Calu3 (cell line): ENCODE data around the gene TRIOBP. TPM values are rescaled to one million over a fixed set of nuclear protein-coding genes. Genes with fewer than 3 reads are reported as not detected.

Experiments used
- BruUV-seq: library from RNA; stranded (reverse); fragments of 400-500 nt; replicated peaks from 2 replicates; lab custom pipeline; 2021; lab: Mats Ljungman, UMichigan
- CTCF ChIA-PET: fragments of 300-600 bp; sonication (Branson Sonifier 250); formaldehyde crosslinking; loops from one replicate; lab custom pipeline; 2022; ENCODE audit warnings: antibody characterized with exemption; lab: Charles Lee
- DNase-seq: peaks from one replicate; pipeline ENCODE4 v3.0.0; 2022
- H3K27ac Mint-ChIP-seq: one replicate; pipeline ENCODE4 v1.8.0; 2022; ENCODE audit warnings: mixed read lengths; ENCODE audit not compliant: unreplicated experiment
- H3K27me3 Mint-ChIP-seq: one replicate; pipeline ENCODE4 v1.8.0; 2022; ENCODE audit warnings: mixed read lengths; ENCODE audit not compliant: unreplicated experiment
- H3K36me3 Mint-ChIP-seq: one replicate; pipeline ENCODE4 v1.8.0; 2022; ENCODE audit warnings: mild to moderate bottlenecking, moderate library complexity, mixed read lengths; ENCODE audit not compliant: insufficient read depth, unreplicated experiment
- H3K4me1 Mint-ChIP-seq: one replicate; pipeline ENCODE4 v1.8.0; 2022; ENCODE audit warnings: mild to moderate bottlenecking, low read depth, mixed read lengths; ENCODE audit not compliant: unreplicated experiment
- H3K4me3 Mint-ChIP-seq: one replicate; pipeline ENCODE4 v1.8.0; 2022; ENCODE audit warnings: mild to moderate bottlenecking, low read depth, moderate library complexity, mixed read lengths; ENCODE audit not compliant: unreplicated experiment
- H3K9me3 Mint-ChIP-seq: one replicate; pipeline ENCODE4 v1.8.0; 2022; ENCODE audit warnings: low read depth, mixed read lengths; ENCODE audit not compliant: unreplicated experiment
- intact Hi-C: fragments of 100-400 bp; cut with micrococcal nuclease; formaldehyde crosslinking; loops from one replicate; pipeline ENCODE4 v1.10.0; 2022; ENCODE audit not compliant: unreplicated experiment
- total RNA-seq: library from RNA; stranded (reverse); gene quantifications from 2 replicates; pipeline ENCODE4 v1.2.3, GENCODE V29; 2022
- TF ChIP-seq, protein P1 (sequence below): fragments of 200-600 bp; IDR thresholded peaks from one replicate; pipeline ENCODE4 v1.8.0; 2022; ENCODE audit warnings: antibody characterized with exemption; ENCODE audit not compliant: unreplicated experiment

The TRIOBP gene
- total RNA-seq, 1 experiment from 2014 or later, result 85.3 TPM

DNA sequence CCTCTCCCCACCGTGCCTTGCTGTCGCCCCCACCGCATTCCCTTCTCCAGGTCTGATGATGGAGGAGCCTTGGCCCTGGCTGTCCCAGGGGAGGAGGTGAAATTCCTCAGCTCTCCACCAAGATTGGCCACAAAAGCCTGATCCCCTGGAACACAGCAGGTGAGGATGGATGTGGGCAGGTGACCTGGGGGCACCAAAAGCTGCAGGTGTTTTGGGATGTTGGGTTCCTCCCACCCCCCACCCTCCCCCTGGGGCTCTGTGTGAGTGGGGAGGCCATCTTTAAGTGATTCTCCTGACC lies 639 bp downstream of the TRIOBP start:
- Mint-ChIP-seq H3K27ac (no peak overlapping the region), H3K36me3 (peaks cover 16% of the 10 kb centered on the region), H3K27me3 (no peaks in the 10 kb centered on the region), H3K4me3 (no peak overlapping the region), H3K4me1 (no peaks in the 10 kb centered on the region), H3K9me3 (no peaks in the 10 kb centered on the region)
- no peak for DNase-seq
- no TSS peak for BruUV-seq
- intact Hi-C loops, result loop anchor here (5.0 kb wide), 1 partner anchor 35 kb away; no protein-coding TSS in a partner anchor
- TF ChIP-seq, protein P1, sequence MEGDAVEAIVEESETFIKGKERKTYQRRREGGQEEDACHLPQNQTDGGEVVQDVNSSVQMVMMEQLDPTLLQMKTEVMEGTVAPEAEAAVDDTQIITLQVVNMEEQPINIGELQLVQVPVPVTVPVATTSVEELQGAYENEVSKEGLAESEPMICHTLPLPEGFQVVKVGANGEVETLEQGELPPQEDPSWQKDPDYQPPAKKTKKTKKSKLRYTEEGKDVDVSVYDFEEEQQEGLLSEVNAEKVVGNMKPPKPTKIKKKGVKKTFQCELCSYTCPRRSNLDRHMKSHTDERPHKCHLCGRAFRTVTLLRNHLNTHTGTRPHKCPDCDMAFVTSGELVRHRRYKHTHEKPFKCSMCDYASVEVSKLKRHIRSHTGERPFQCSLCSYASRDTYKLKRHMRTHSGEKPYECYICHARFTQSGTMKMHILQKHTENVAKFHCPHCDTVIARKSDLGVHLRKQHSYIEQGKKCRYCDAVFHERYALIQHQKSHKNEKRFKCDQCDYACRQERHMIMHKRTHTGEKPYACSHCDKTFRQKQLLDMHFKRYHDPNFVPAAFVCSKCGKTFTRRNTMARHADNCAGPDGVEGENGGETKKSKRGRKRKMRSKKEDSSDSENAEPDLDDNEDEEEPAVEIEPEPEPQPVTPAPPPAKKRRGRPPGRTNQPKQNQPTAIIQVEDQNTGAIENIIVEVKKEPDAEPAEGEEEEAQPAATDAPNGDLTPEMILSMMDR, result no peak
- CTCF ChIA-PET, result interaction anchor here (0.7 to 1.1 kb wide), 4 partner anchors 34 to 299 kb away, joined by 3 to 7 read pairs (median 5); partner anchors contain the start of gene GGA1

DNA sequence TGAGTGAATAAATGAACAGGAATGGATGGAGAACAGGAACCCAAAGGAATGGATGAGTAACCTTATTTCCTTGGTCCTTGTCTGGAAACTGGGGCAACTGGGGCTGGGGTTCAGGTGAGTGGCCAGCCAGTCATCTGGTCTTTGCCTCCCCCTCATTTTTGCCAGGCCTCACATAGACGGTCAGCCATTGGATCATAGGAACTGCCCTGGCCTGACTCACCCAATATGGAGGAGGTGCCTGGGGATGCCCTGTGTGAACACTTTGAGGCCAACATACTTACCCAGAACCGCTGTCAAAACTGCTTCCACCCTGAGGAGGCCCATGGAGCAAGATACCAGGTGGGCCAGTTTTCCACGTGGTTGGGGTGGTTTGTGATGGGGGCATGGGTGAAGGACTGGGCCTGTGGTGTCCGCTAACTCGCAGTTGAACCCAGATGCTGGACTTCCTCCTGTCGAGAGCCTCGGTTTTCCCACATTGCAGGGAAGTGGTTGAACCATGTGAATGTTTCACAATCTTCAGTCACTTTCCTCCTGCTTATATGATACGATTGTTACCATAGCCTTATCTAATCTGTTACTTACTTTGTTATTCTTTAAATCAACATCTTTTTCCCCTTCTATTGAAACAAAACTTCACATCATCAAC lies 4.4 kb downstream of the TRIOBP start:
- H3K9me3 Mint-ChIP-seq, result no peaks in the 10 kb centered on the region
- intact Hi-C loops, result no loop called here
- no peak overlapping the region for H3K4me3 Mint-ChIP-seq
- no peak for DNase-seq
- peaks cover 8% of the 10 kb centered on the region for H3K36me3 Mint-ChIP-seq
- H3K27ac Mint-ChIP-seq, result no peak overlapping the region
- CTCF ChIA-PET, result no interaction called here
- no peaks in the 10 kb centered on the region for H3K27me3 Mint-ChIP-seq
- no TSS peak for BruUV-seq
- no peaks in the 10 kb centered on the region for H3K4me1 Mint-ChIP-seq
- TF ChIP-seq, protein P1, result no peak

DNA sequence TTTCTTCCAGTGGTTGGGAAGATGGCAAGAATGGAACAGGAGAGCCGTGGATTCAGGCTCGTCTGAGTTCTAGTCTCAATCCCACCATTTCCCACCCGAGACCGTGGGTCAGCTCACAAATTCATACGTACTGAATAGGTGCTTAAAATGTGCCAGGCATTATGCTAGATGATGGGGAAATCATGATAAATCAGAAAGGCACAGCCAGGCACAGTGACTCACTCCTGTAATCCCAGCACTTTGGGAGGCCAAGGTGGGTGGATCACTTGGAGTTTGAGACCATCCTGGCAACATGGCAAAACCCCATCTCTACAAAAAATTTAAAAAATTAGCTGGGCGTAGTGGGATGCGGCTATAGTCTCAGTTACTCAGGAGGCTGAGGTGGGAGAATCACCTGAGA lies 7.1 kb downstream of the TRIOBP start:
- no peak overlapping the region for H3K4me3 Mint-ChIP-seq
- no peak for DNase-seq
- H3K27ac Mint-ChIP-seq, result no peak overlapping the region
- no peaks in the 10 kb centered on the region for H3K4me1 Mint-ChIP-seq
- intact Hi-C loops, result no loop called here
- TF ChIP-seq, protein P1, result no peak
- H3K36me3 Mint-ChIP-seq, result no peaks in the 10 kb centered on the region
- CTCF ChIA-PET, result interaction anchor here (0.6 kb wide), 2 partner anchors 85 to 179 kb away, joined by 3 to 4 read pairs; no protein-coding TSS in a partner anchor
- H3K9me3 Mint-ChIP-seq, result no peaks in the 10 kb centered on the region
- BruUV-seq, result no TSS peak
- H3K27me3 Mint-ChIP-seq, result no peaks in the 10 kb centered on the region

DNA sequence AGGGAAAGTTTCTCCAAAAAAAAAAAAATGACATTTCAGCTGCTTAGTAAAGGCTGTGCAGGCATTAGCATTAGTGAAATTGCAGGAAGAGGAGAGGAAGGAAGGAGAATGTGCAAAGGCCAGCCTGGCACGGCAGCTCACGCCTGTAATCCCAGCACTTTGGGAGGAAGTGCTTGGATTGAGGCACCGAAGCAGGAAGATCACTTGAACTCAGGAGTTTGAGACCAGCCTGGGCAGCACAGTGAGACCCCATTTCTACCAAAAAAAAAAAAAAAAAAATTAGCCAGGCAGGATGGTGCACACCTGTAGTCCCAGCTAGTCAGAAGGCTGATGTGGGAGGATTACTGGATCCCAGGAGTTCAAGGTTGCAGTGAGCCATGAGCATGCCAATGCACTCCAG lies 7.8 kb downstream of the TRIOBP start:
- CTCF ChIA-PET, result interaction anchor here (0.6 kb wide), 1 partner anchor 180 kb away, joined by 3 read pairs; no protein-coding TSS in a partner anchor
- Mint-ChIP-seq H3K4me1 (no peaks in the 10 kb centered on the region), H3K9me3 (no peaks in the 10 kb centered on the region), H3K4me3 (no peak overlapping the region), H3K27ac (no peak overlapping the region), H3K36me3 (no peaks in the 10 kb centered on the region), H3K27me3 (no peaks in the 10 kb centered on the region)
- TF ChIP-seq, protein P1, result no peak
- DNase-seq, result no peak
- intact Hi-C loops, result no loop called here
- BruUV-seq, result no TSS peak
